Myocyte (in vitro differentiated cells): Measurements from ENCODE around the gene MARK4. TPM values are rescaled to one million over a fixed set of nuclear protein-coding genes. Genes with fewer than 3 reads are reported as not detected.
"Not testable (repeated sequence)": the region's sequence is repeated elsewhere in the genome, so short reads cannot be mapped to it uniquely, and the experiment has no call there.

Experiments used
- DNase-seq: peaks from one replicate; pipeline ENCODE4 v3.0.0-alpha.2; 2012; ENCODE audit warnings: low read depth
- total RNA-seq: library from RNA; depleted of rRNA; stranded (reverse); fragments of >200 nt; gene quantifications from 2 replicates; pipeline ENCODE4 v1.2.3, GENCODE V29; 2014

MARK4 gene
- total RNA-seq, 1 donor from 2014 or later: 20.9 TPM

DNA sequence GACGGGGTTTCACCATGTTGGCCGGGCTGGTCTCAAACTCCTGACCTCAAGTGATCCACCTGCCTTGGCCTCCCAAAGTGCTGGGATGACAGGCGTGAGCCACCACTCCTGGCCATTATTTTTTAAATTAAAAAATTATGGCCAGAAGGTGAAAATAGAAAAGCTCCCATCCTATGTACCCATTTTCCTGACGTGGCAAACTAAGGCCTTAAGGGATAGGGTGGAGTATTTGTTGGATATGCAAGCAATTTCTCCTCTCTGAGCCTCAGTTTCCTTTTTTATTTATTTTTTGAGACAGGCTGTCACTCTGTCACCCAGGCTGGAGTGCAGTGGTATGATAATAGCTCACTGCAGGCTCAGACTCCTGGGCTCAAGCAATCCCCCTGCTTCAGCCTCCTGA is 83.8 kb downstream of the MARK4 start:
- DNase-seq: not testable (repeated sequence)

DNA sequence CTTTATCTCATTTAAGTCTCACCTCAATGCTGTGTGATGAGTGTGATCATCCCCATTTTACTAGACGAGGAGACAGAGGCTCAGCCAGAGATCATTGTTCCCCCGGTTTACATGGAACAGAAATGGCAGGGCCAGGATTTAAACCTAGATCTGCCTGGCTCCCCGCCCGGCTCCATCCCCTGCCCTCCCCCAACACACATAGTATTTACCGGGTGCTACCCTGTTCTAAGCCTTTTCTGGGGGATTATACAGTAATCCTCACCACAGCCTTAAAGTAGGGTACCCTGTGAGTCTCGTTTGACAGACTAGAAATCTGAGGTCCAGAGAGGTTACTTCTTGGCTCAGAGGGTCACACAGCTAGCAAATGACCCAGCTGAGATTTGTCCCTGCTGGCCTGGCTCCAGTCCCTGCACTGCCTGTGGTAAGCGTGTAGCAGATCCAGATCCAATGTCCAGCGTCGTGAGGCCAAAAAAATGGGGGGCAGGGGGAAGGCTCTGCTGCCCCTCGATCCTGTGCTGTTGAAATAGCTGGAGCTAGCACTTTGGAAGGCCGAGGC is 85.7 kb downstream of the MARK4 start:
- no peak for DNase-seq

DNA sequence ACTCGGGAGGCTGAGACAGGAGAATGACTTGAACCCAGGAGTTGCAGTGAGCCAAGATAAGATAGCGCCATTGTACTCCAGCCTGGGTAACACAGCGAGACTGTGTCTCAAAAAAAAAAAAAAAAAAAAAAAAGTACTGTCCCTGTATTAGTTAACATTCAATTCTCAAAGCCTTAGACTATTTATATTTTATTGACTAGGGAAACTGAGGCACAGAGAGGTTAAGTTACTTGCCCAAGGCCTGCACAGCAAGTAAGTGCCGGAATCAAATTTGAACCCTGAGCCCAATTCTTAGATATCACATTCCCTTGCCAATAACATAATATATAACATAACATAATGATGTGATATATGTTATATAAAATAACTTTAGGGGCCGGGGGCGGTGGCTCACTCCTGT is 88.6 kb downstream of the MARK4 start:
- DNase-seq: no peak

DNA sequence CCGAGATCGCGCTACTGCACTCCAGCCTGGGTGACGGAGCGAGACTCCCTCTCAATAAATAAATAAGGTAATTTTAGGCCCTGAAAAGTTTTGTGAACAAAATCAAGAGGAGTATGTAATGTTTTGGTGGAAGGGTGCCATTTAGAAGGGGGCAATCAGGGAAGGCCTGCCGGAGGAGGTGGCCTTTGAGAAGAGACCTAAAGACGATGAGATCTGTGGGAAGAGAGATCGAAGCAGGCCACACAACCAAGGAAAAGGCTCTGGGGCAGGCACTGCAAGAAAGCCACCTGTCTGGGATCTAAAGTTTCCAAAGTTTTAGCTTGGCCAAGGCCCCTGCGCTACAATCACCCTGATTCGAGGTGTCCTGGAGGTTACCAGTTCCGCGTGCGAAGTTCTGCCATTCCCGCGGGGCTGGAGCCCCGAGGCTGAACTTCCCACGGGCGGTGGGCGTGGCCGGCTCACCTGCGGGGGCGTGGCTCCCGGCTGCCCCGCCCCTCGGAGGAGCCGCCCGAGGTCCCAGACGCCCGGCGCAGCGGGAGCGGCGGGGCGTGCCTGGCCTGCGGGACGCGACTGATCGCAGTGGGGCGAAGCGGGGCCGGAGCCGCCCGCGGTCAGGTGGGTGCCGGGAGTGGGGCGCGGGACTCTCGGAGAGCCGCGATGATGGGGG is 89.3 kb downstream of the MARK4 start, which contains the start of gene KLC3:
Gene KLC3, plus strand, starts transcription at position 519 of the 667 bp plus-strand sequence. CDS start 4,792 bp downstream, outside the sequence.
- no peak for DNase-seq

DNA sequence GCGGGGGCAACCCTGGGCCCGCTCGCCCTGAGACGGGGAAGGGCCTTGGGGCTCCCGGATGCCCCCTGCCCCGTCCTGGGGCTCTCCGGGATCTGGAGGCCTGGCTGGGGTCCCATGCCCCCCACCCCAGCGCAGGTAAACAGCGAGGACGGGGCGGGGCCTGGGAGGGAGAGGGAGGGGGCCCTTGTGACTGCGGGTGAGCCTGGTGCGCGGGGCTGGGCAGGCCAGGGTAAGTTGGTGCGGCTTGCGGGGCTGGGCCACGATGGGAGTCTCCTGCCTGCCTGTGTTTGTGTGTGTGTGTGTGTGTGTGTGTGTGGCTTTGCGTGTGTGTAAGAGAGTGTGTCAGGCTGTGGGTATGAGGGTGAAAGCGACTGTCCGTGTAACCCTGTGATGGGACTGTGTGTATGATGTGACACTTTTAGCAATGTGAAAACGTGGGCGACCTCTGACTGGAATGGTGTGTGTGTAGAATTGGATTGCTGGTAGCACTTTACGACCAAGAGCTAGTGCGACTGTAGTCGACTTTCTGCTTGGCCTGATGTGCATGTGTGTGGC is 89.9 kb downstream of the MARK4 start:
- DNase-seq: no peak

DNA sequence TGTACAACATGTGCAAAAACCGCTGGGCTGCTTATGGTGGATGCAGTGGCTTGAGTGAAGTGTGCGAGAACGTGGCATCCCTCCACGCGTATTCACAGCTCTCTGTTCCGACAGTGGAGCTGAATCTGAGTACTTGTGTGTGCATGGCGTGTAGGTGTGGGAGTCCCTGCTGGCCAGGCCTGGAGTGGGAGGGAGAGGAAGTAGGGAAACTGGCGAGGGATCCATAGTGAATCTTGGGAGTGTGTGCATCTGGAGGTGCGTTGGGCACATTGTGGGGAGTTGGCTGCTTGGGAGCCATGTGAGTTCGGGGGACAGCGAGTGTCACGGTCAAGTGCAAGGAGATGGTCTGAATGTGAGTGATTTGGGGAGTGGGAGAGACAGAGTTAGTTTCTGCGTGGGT is 91.8 kb downstream of the MARK4 start:
- no peak for DNase-seq

DNA sequence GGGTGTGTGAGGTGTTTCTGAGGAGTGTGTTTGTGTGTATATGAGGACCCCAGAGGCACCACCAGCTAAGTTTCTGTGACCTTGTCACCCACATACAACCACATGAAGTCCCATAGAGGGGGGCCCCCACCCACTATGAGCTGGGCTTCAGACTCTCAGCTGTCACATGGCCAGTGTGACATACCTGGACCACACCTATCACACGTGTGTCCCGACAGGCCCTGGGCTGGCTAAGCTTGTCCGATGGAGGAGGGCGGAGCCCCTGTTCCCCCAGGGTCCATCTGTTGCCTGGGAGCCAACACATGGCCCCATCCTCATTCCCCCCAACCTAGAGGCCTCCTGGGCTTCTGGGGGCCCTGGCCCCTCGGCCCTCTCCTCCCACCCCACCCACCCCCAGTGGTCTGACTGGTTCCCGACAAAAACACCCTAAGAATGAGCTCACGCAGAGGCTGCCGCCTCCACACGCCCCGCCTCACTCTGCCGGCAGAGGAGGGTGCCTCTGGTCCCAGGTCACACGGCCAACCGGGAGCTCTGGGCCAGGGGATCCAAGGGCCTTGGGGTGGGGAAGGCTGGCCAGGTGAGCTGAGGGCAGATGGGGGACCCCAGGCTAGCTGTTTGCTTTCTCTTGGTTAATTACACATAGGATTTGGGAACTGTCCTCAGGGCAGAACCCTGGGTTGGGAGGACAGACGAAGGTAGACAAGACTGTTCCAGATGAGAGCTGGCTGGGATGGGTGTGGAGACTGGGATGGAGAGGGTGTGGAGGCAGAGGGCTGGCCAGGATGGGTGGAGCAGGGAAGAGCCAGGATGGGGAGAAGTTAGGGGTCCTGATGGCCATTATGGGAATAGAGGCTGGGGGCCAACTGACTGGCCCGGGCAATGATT is 93.8 kb downstream of the MARK4 start:
- no peak for DNase-seq

DNA sequence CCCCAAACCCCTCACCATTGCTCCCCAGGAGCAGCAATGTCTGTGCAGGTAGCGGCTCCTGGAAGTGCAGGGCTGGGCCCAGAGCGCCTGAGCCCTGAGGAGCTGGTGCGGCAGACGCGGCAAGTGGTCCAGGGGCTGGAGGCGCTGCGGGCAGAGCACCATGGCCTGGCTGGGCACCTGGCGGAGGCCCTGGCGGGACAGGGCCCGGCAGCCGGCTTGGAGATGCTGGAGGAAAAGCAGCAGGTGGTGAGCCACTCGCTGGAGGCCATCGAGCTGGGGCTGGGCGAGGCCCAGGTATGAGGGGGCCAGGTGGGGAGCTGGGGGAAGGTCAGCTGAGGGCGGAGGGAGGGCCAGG is 94.4 kb downstream of the MARK4 start:
- no peak for DNase-seq

DNA sequence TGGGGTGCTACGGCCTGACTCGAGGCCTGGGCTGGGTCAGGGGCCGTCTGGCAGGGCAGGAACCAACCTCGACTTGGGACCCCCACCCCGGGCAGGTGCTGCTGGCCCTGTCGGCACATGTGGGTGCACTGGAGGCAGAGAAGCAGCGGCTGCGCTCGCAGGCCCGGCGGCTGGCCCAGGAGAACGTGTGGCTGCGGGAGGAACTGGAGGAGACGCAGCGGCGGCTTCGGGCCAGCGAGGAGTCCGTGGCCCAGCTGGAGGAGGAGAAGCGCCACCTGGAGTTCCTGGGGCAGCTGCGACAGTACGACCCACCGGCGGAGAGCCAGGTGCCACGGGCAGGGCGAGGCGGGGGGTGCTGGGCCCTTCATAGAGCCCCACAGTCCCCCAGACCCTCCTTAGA is 95.4 kb downstream of the MARK4 start:
- DNase-seq: no peak

DNA sequence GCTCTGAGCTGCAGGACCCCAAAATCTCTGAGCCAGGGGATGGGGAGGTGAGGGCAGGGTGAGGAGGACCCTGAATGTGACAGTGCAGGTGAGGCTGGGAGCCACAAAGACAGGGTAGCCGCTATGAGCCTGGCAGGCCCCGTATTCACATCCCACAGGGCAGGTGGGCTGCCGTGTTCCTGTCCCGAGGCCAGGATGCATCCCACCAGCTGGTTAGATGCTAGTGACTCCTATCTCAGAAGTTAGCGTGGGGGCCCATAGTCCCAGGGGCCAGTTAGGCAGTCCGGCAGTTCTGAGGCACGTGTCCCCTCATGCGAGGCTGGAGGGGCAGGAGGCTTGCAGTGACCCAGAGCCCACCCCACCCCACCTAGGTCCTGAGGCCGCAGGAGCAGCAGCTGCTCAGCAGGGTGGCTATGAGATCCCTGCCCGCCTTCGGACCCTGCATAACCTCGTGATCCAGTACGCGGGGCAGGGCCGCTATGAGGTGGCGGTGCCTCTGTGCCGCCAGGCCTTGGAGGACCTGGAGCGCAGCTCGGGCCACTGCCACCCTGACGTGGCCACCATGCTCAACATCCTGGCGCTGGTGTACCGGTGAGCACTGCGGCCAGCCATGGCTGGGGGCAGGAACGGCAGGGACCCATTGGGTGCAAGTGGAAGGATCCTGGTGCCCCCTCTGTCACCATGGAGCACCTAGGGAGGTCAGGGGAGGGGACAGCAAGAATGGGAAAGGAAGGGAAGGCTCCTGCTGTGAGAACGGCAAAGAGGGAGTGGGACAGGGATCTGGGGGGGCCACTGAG is 96.7 kb downstream of the MARK4 start:
- DNase-seq: no peak

DNA sequence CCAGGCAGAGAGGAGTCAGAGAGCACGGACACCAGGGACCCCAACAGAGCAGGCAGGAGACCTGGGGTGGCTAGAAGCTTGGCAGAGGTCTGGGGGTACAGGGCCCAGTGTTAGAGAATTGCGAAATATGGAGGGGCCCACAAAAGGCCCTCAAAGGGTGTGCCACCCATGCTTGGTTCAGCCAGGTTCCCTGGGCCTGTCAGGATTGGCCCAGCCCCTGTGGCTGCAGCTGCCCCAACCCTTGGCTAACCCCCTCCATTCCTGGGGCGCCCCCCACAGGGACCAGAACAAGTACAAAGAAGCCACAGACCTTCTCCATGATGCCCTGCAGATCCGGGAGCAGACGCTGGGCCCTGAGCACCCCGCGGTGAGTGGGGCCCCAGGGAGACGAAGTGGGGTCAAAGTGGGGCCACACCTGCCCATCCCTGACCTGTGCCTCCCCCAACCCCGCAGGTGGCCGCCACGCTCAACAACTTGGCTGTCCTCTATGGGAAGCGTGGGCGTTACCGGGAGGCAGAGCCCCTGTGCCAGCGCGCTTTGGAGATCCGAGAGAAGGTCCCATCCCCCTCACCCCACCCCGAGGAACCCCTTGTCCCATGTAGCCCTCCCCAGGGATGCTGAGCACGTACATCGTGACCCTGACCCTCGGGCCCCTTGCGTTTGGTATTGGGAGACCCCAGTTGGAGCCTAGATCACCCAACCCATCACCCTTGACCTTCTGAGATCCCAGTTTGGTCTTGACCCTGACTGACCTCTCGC is 97.5 kb downstream of the MARK4 start:
- no peak for DNase-seq

DNA sequence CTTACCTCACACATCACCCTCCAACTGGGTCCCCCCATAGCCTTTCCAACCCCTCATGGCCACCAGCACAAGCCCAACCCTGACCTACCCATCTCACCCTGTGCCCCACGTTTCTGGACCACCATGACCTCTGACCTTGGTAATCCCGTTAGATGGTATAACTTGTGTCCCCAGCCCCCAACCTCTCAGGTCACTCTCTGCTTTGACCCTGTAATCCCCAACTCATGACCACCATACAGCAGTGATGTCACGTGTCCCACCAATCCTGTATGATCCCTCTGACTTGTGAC is 98.0 kb downstream of the MARK4 start:
- DNase-seq: no peak

DNA sequence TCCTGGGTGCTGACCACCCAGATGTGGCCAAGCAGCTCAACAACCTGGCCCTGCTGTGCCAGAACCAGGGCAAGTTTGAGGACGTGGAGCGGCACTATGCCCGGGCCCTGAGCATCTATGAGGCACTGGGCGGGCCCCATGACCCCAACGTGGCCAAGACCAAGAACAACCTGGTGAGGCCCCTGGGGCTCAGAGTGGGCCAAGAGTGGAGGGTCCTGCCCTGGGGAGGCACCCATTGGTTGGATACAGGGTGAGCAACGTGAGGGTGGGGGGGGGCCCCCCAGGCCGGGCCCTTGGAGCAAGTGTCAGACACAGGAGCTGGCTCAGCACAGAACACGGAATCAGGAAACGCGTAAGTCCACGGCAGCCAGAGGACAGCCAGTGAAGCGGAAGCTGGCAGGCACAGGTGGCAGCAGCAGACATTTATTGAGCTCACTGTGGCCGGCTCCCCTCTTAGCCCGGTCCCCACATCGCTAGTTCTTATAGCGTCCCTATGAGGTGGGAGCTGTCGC is 98.4 kb downstream of the MARK4 start:
- DNase-seq: no peak

DNA sequence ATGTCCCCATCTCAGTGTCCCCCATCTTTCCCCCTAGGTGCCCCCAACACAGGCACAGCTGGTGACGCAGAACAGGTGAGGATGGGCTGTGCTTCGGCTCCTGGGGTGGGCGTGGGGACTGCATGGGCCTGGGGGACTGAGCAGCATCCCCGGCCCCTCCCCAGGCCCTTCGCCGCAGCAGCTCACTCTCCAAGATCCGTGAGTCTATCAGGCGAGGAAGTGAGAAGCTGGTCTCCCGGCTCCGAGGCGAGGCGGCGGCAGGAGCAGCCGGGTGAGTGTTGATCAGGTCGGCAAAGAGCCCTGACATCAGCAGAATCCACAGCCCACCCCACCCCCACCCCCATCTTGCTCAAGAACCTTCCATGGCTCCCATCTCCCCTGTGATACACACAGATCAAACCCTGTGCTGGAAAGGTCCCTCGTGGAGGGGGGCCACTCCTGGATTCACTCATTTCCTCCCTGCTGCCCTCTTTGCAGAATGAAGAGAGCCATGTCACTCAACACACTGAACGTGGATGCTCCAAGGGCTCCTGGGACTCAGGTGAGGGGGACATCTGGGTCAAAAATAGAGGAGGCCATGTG is 99.5 kb downstream of the MARK4 start:
- no peak for DNase-seq

DNA sequence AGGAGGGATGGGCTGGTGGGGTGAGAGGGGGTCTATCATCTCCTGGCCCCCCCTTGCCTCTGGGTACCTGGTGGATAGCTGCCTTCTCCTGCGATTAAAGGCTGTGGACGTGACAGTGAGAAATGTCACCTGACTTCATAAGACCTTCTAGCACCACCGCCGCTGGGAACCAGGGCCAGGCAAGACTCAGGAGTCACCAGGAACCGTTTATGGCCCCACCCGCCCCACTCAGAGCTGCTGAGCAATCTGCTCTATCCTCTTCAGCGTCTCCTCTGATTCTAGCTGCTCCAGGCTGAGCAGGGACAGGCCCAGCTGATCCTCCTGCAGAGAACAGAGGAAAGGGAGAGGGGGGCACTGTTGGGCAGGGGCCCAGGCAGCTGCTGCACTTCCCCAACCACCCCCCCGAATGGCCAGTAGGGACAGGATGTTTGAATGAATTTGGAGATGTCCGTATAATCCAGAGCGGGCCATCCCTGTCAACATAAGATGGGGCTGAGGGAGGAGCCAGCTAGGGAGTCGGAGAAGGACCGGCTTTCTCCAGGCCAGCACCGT is 100.4 kb downstream of the MARK4 start:
- DNase-seq: no peak

DNA sequence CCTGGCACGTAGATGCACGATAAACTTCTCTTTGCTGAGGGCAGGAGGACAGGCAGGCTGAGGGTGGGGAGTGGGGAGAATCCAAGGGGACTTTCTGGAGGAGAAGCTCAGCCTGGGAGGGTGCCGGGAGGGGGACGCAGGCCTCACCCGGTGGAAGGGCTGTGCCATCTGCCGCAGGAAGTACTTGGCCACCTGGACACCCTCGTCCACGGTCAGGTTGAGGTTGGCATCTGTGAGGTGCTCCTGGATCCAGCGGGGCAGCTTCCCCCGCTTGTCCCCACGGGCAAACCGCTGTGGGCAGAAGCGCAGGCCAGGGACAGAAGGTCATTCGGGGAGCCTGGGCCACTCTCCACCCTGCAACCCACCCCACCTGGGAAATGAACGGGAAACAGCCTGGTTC is 101.0 kb downstream of the MARK4 start:
- DNase-seq: no peak

DNA sequence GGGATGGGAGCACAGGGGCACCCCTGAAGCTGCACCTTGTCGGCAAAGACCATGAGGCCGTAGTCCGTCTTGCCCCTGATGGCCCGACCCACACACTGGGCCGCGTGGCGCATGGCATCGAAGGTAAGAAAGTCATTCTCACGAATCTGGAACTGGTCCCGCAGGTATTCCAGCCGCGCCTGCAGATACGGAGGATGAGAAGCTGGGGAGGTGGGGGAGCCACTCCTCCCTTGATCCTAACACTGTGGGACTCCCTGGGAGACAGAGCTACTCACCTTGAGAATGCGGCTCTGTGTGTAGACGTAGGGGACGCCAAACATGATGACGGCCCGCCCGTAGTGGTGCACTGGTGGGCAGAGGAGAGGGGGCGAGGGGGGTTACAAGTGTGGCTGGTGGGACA is 101.4 kb downstream of the MARK4 start:
- no peak for DNase-seq

DNA sequence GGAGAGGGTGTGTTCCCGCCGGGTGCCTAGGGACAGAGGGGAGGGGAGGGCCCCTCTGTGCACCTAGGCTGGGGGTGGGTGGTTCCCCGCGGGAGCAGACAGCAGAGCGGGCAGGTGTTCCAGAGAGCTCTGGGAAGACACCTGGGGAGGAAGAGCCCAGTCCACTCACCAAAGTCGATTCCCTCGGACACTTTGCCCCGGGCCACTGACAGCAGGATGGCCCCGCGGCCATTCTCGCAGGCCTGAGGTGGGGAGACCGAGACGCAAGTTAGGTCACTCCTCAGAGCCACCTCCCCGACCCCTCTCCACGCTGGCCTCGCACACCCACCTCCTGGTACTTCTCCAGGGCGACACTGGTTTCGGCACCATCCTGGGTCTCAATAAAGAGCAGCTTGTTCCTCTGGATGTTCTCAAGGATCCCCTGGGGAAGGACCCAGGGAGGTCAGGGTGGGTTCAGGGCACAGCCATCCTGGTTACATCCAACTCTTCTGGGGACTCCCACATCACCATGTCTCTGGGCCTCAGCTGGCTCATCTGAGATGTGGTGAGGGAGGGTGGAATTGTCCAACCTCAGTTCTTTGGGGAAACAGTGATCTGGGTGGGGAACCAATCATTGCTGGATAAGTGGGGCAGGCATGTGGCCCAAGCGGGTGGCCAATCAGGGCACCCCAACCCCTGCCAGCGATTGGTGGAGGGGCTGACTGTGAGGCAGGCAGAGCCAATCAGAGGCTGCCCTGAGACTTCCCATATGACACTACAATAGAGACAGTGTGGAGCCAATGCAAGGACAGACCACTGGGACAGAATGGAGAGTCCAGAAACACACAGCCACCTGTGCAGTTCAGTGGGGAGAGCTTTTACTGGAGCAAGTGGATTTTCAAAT is 102.1 kb downstream of the MARK4 start:
- no peak for DNase-seq
